BLaER1 treated with 17β-estradiol and CSF1 and Interleukin-3, amounts not matched to agents 10 nM and 100 nM (cell line): Measurements from ENCODE around the gene NUP62.
A peak's percentile ranks its signal among the peaks of the same experiment; 100 is the strongest.

ENCODE experiments used
- H3K27ac ChIP-seq, 11 experiments: shearing (Covaris generic); formaldehyde crosslinking; 2 replicates each; pipeline ENCODE4 v1.8.1; 2022
- H3K27me3 ChIP-seq, 11 experiments: shearing (Covaris generic); formaldehyde crosslinking; 2 replicates each; pipeline ENCODE4 v1.8.1; 2022
- H3K36me3 ChIP-seq, 11 experiments: shearing (Covaris generic); formaldehyde crosslinking; 2 replicates each; pipeline ENCODE4 v1.8.1; 2022
- H3K4me1 ChIP-seq, 10 experiments: shearing (Covaris generic); formaldehyde crosslinking; 2 replicates each; pipeline ENCODE4 v1.8.1; 2022
- H3K4me2 ChIP-seq, 11 experiments: shearing (Covaris generic); formaldehyde crosslinking; 2 replicates each; pipeline ENCODE4 v1.8.1; 2022
- H3K4me3 ChIP-seq, 10 experiments: shearing (Covaris generic); formaldehyde crosslinking; 2 replicates each; pipeline ENCODE4 v1.8.1; 2022
- H3K9ac ChIP-seq, 11 experiments: shearing (Covaris generic); formaldehyde crosslinking; 2 replicates each; pipeline ENCODE4 v1.8.1; 2022
- H3K9me3 ChIP-seq, 11 experiments: shearing (Covaris generic); formaldehyde crosslinking; replicated peaks in 1 of 11; 2 replicates each; pipeline ENCODE4 v1.8.1; 2022
- H4K20me1 ChIP-seq, 11 experiments: shearing (Covaris generic); formaldehyde crosslinking; 2 replicates each; pipeline ENCODE4 v1.8.1; 2022
- Cebpa-rat ChIP-seq, 11 experiments: shearing (Covaris generic); IDR thresholded peaks; 2 replicates each; pipeline ENCODE4 v1.8.1; 2022

Gene NUP62

DNA sequence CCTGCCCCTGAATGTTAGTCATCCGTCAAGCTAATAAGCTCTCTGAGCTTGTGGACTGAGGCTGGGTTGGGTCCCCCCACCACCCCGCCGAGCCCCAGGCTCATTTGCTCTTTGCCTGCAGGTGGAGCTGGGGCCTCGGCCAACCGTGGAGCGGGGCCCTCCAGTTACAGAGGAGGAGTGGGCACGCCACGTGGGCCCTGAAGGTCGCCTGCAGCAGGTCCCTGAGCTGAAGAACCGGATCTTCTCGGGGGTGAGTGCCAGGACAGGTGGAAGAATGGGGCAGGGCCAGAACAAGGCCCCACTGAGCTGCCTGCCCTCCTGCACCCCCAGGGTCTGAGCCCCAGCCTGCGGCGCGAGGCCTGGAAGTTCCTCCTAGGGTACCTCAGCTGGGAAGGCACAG, 46.7 kb downstream of the NUP62 start:
- Histone ChIP-seq H3K36me3 (peaks cover 37 to 81% (median 57%) of the 10 kb centered on the region in 11 experiments), H3K9me3 (peaks cover 4 to 10% (median 8%) of the 10 kb centered on the region in 11 experiments; a peak in 19 of 22 replicates), H3K4me1 (peaks cover 44 to 77% (median 61%) of the 10 kb centered on the region in 10 experiments), H4K20me1 (peaks cover 0 to 29% (median 0%) of the 10 kb centered on the region in 11 experiments; a peak in 5 of 22 replicates), H3K27ac (no peak overlapping the region), H3K27me3 (no peaks in the 10 kb centered on the region), H3K9ac (no peak overlapping the region), H3K4me2 (peak overlapping the region in 2 of 11 experiments; percentile 6 to 39; a peak in 1 of 22 replicates), H3K4me3 (no peak overlapping the region)
- no peak for TF ChIP-seq Cebpa-rat (IDR thresholded peaks at IDR 0.05)

GRCh38 chr19:49881672-49882394, 47.5 kb downstream of the NUP62 start:
- Histone ChIP-seq H3K27me3 (no peaks in the 10 kb centered on the region), H3K4me2 (peak overlapping the region in 3 of 11 experiments; percentile 5 to 39 (median 6); a peak in 3 of 22 replicates), H3K4me3 (no peak overlapping the region), H3K27ac (no peak overlapping the region), H3K9me3 (peaks cover 4 to 10% (median 8%) of the 10 kb centered on the region in 11 experiments; a peak in 19 of 22 replicates), H3K36me3 (peaks cover 37 to 73% (median 57%) of the 10 kb centered on the region in 11 experiments), H4K20me1 (peaks cover 0 to 21% (median 0%) of the 10 kb centered on the region in 11 experiments; a peak in 5 of 22 replicates), H3K4me1 (peaks cover 37 to 69% (median 54%) of the 10 kb centered on the region in 10 experiments), H3K9ac (0 out of 22 replicates have a peak overlapping the region, but pooled peaks of 1 of the 11 experiments have one; percentile 30)
- TF ChIP-seq Cebpa-rat (IDR thresholded peaks at IDR 0.05): no peak

DNA sequence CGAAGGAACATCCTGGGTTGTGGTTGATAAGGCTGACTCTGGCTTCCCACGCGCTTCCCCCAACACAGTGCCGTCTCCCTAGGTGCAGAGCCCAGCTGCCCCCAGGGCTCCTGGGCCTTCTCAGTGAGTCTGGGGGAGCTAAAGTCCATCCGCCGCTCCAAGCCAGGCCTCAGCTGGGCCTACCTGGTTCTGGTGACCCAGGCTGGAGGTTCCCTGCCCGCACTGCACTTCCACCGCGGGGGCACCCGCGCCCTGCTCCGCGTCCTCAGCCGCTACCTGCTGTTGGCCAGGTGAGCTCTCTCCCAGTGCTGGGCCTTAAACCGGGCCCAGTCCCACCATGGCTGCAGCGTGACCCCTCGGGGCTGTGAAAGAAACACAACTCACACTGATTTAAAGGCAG, 48.1 kb downstream of the NUP62 start:
- Histone ChIP-seq H3K4me2 (peak overlapping the region in 1 of 11 experiments; percentile 6; a peak in 1 of 22 replicates), H3K27me3 (no peaks in the 10 kb centered on the region), H3K4me3 (no peak overlapping the region), H4K20me1 (peaks cover 0 to 20% (median 0%) of the 10 kb centered on the region in 11 experiments; a peak in 5 of 22 replicates), H3K4me1 (peaks cover 37 to 65% (median 52%) of the 10 kb centered on the region in 10 experiments), H3K9me3 (peaks cover 4 to 10% (median 8%) of the 10 kb centered on the region in 11 experiments; a peak in 19 of 22 replicates), H3K27ac (no peak overlapping the region), H3K36me3 (peaks cover 37 to 71% (median 57%) of the 10 kb centered on the region in 11 experiments), H3K9ac (peak overlapping the region in 3 of 11 experiments; percentile 16 to 30 (median 18); a peak in 1 of 22 replicates)
- TF ChIP-seq Cebpa-rat (IDR thresholded peaks at IDR 0.05): no peak

- Histone ChIP-seq H3K27ac (peak overlapping the region in 1 of 11 experiments; percentile 15; a peak in 1 of 22 replicates), H3K36me3 (peaks cover 34 to 63% (median 53%) of the 10 kb centered on the region in 11 experiments), H3K4me3 (no peak overlapping the region), H4K20me1 (peaks cover 0 to 20% (median 0%) of the 10 kb centered on the region in 11 experiments; a peak in 5 of 22 replicates), H3K9ac (0 out of 22 replicates have a peak overlapping the region, but pooled peaks of 3 of the 11 experiments have one; percentile 14 to 18 (median 16)), H3K27me3 (no peaks in the 10 kb centered on the region), H3K9me3 (peaks cover 4 to 10% (median 8%) of the 10 kb centered on the region in 11 experiments; a peak in 19 of 22 replicates), H3K4me1 (peaks cover 43 to 68% (median 54%) of the 10 kb centered on the region in 10 experiments), H3K4me2 (no peak overlapping the region)
- no peak for TF ChIP-seq Cebpa-rat (IDR thresholded peaks at IDR 0.05)
Observed at GRCh38 chr19:49880162-49880869, 49.0 kb downstream of the NUP62 start.

DNA sequence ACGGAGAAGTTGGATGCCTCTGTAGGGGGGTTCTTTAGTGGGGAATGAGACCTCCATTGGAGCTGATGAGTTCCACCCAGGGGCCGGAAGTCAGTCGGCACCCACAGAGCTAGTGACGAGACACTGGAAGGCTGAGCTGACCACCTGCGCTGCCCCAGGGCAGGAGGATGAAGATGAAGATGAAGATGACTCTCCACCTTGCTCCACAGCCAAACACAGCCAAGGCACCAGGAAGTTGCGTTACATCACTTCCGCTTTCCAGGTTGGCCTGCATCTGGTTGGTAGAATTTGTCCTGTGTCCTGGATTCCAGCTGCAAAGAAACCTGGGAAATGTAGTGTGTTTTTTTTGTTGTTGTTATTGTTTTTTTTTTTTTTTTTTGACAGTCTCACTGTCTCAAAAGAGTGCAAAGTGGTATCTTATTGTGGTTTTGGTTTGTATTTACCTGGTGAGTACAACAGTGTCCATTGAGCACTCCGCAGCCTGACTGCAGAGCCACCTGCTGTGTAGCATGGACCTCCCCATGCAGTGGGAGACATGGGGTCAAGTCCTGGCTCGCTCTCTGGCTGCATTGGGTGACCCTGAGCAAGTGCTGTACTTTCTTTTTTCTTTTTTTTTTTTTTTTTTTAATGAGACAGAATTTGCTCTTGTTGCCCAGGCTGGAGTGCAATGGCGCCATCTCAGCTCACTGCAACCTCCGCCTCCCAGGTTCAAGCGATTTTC, 49.9 kb downstream of the NUP62 start:
- Histone ChIP-seq H3K27ac (0 out of 22 replicates have a peak overlapping the region, but pooled peaks of 1 of the 11 experiments have one; percentile 20), H3K4me2 (peak overlapping the region; percentile 80 to 98 (median 90); a peak in 20 of 22 replicates)

GRCh38 chr19:49878744-49879070, 50.6 kb downstream of the NUP62 start:
- H3K9ac ChIP-seq: peak overlapping the region in 7 of 11 experiments; percentile 93 to 98 (median 97); a peak in 8 of 22 replicates
- H4K20me1 ChIP-seq: peaks cover 0 to 11% (median 0%) of the 10 kb centered on the region in 11 experiments; a peak in 5 of 22 replicates
- H3K4me3 ChIP-seq: peak overlapping the region; percentile 80 to 99 (median 90); a peak in 16 of 20 replicates
- peak overlapping the region in 4 of 11 experiments; percentile 97 to 99 (median 98); a peak in 5 of 22 replicates for H3K27ac ChIP-seq
- peaks cover 34 to 59% (median 46%) of the 10 kb centered on the region in 11 experiments for H3K36me3 ChIP-seq
- H3K9me3 ChIP-seq: peaks cover 4 to 10% (median 8%) of the 10 kb centered on the region in 11 experiments; a peak in 19 of 22 replicates
- TF ChIP-seq Cebpa-rat (IDR thresholded peaks at IDR 0.05): no peak
- no peaks in the 10 kb centered on the region for H3K27me3 ChIP-seq
- H3K4me2 ChIP-seq: peak overlapping the region; percentile 80 to 98 (median 90)
- peaks cover 37 to 72% (median 51%) of the 10 kb centered on the region in 10 experiments for H3K4me1 ChIP-seq

More for the DNA sequence above, 49.9 kb downstream of the NUP62 start:
- H3K4me1 ChIP-seq: peaks cover 44 to 72% (median 55%) of the 10 kb centered on the region in 10 experiments
- no peak overlapping the region for H3K4me3 ChIP-seq
- TF ChIP-seq Cebpa-rat (IDR thresholded peaks at IDR 0.05): no peak
- 0 out of 22 replicates have a peak overlapping the region, but pooled peaks of 1 of the 11 experiments have one; percentile 96 for H3K9ac ChIP-seq
- peaks cover 0 to 18% (median 0%) of the 10 kb centered on the region in 11 experiments; a peak in 5 of 22 replicates for H4K20me1 ChIP-seq
- peaks cover 4 to 10% (median 8%) of the 10 kb centered on the region in 11 experiments; a peak in 19 of 22 replicates for H3K9me3 ChIP-seq
- peaks cover 34 to 59% (median 50%) of the 10 kb centered on the region in 11 experiments for H3K36me3 ChIP-seq
- H3K27me3 ChIP-seq: no peaks in the 10 kb centered on the region

GRCh38 chr19:49877879-49878743, 51.2 kb downstream of the NUP62 start:
- peak overlapping the region; percentile 92 to 99 (median 98) for H3K27ac ChIP-seq
- peak overlapping the region; percentile 80 to 98 (median 90) for H3K4me2 ChIP-seq

More at GRCh38 chr19:49877879-49878743, 51.2 kb downstream of the NUP62 start:
- Histone ChIP-seq H3K9me3 (peaks cover 4 to 8% (median 6%) of the 10 kb centered on the region in 11 experiments; a peak in 19 of 22 replicates), H3K4me3 (peak overlapping the region; percentile 80 to 99 (median 90)), H4K20me1 (peaks cover 0 to 8% (median 0%) of the 10 kb centered on the region in 11 experiments; a peak in 5 of 22 replicates), H3K36me3 (peaks cover 30 to 56% (median 40%) of the 10 kb centered on the region in 11 experiments), H3K9ac (peak overlapping the region; percentile 93 to 98 (median 97)), H3K27me3 (no peaks in the 10 kb centered on the region), H3K4me1 (peaks cover 31 to 74% (median 46%) of the 10 kb centered on the region in 10 experiments)
- TF ChIP-seq Cebpa-rat (IDR thresholded peaks at IDR 0.05): no peak
